Spleen (tissue), 7 donors: ENCODE data around the gene AIRE.

Experiments
- CTCF ChIP-seq, 11 experiments: fragments of 200-600 bp in 7 of 11; fragments of 450-650 bp in 4 of 11; sonication (generic) in 4 of 11; IDR thresholded peaks in 8 of 11; conservative IDR thresholded peaks in 3 of 11; 1 replicate in 7 of 11; 2 replicates in 4 of 11; pipeline versions ENCODE4 v1.4.0 to v1.8.0; 2016 to 2021; ENCODE audit warnings: antibody characterized with exemption in 11 of 11, inconsistent platforms in 4 of 11, mild to moderate bottlenecking in 1 of 11
- POLR2A ChIP-seq, 3 donors: fragments of 450-650 bp; IDR thresholded peaks; one replicate each; pipeline ENCODE4 v1.5.1; 2017; ENCODE audit warnings: antibody characterized with exemption in 3 of 3, mild to moderate bottlenecking in 1 of 3
- donor health status: DM: no; HTN: no; CAD: no; lungs with moderate emphysema.
- donor health status: DM: no; HTN: no; CAD: no.
- donor health status: DM: no; HTN: no; CAD: no.

- TF ChIP-seq CTCF (IDR thresholded peaks at IDR 0.05 in 8 of 11, conservative IDR thresholded peaks at IDR 0.05 in 3 of 11): no peak
- no peak for TF ChIP-seq POLR2A (IDR thresholded peaks at IDR 0.05)
These were observed 23.2 kb upstream of the AIRE start for GRCh38 chr21:44262338-44263056.
